Measurements from ENCODE around the gene SRMS.
A peak's percentile ranks its signal among the peaks of the same experiment; 100 is the strongest.
"Not testable (repeated sequence)": the region's sequence is repeated elsewhere in the genome, so short reads cannot be mapped to it uniquely, and the experiment has no call there.

SRMS gene

DNA sequence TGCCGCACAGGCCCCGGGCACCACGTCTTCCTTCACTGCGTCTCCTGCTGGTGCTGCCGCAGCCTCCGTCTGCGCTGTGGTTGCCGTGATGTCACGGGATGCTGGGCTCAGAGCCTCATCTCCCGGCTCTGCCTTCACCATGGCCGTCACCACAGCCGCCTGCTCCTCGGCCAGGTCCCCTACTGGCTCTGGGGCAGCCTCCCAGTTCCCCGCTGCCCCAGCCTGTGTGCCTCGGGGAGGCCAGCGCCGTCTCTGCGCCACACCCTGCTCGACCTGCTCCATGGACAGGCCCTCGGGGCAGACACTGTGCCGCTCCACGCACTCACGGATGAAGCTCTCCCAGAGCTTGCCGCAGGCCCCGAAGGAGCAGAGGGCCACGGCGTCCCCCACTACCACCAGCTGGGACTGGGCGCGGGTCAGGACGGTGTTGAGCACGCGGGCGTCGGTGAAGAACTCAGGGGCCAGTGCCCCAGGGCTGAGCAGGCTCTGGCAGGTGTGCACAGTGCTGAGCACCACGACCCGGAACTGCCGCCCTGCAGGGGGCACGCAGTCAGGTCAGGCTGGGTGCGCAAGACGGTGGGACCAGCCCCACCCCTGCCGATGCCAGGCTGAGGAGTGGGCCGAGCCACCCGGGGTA is 18.3 kb upstream of the SRMS start:
- no peak for DNase-seq

DNA sequence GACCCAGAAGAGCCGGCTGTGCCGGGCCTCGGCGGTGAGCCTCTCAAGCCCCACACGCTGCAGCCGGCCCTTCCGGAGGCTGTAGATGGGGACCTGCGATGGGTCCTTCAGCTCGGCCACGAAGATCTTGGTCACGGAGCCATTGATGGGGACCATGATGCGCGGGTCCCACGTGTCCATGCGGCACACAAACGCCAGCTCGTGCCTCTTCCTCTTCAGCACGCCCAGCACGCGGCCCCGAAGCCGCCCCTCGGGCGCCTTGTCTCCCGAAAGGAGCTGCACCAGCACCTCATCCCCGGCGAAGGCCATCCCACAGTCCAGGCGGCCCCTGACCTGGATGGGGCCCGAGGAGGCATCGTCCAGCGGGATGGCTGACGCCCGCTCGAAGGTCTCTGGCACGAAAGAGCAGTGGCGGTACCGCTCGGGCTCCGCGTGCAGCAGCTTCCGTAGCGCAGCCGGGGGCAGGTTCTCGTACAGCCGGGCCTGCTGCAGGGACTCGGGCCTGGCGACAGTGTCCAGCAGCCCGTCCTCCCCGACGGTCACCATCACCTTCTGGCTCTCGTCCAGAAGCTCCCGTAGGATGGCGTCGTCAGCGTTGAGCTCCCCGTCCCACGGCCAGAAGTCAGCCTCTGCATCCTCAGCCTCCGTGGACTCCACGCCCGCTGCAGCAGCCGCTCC is 17.6 kb upstream of the SRMS start:
- DNase-seq: no peak

GRCh38 chr20:63564036-63564810 is 16.7 kb upstream of the SRMS start:
- DNase-seq: no peak

DNA sequence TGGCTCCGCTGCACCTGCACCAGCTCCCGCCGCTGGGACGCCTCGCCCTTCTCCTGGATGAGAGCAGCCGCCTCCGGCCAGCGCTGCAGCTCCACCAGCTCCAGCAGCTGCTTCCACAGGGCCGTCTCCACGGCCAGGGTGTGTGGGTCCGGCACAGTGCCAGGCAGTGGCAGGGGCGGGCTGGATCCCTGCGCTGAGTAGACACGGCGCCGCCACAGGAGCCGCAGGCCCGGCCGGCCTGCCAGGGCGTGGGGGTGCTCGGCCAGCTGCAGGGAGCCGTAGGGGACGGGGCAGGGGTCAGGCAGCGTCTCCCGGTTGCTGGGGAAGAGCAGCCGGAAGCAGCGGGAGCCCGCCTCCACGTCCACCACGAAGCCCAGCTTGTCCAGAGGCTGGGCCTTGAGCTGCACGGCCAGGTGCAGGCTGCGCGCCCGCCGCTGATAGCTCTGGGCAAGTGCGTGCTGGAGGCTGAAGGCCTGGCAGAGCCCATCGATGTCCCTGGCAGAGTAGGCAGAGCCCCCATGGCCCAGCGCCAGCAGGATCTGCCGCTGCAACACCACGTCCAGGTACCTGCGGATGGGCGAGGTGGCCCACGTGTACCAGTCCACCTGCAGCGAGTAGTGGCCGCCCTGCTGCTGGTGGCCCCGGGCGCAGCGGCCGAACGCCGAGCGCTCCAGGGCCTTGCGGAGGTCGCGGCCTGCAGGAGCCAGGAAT is 15.8 kb upstream of the SRMS start:
- no peak for DNase-seq

GRCh38 chr20:63562461-63563224 is 15.1 kb upstream of the SRMS start:
- DNase-seq: no peak

- no peak for DNase-seq
Measured at GRCh38 chr20:63561624-63562396, 14.3 kb upstream of the SRMS start.

- no peak for DNase-seq
Measured at GRCh38 chr20:63560856-63561609, 13.5 kb upstream of the SRMS start.

DNA sequence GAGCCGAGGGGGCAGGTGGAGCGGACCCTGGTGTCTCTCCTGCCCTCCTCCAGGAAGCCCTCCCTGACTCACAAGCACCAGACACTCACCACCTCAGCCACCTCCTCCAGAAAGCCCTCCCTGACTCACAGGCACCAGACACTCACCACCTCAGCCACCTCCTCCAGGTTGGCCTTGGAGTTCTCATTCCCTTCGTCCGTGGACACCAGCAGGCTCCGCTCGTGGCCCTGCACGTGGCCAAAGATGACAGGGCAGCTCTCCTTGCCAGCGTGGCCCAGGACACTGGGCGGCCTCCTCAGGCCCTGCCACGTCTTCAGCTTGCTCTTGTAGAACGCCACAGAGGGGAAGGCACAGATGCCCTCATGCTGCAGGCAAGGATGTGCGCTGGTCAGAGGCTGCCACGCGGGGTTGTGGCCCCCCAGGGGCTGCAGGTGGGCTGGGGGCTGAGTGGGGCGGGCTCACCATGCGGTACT is 12.8 kb upstream of the SRMS start:
- no peak for DNase-seq

- DNase-seq: not testable (repeated sequence)
Measured at GRCh38 chr20:63559485-63560332, 12.2 kb upstream of the SRMS start.

- no peak for DNase-seq
Measured at GRCh38 chr20:63558804-63559484, 11.4 kb upstream of the SRMS start.

GRCh38 chr20:63557481-63557891 is 9.9 kb upstream of the SRMS start:
- DNase-seq: no peak

DNA sequence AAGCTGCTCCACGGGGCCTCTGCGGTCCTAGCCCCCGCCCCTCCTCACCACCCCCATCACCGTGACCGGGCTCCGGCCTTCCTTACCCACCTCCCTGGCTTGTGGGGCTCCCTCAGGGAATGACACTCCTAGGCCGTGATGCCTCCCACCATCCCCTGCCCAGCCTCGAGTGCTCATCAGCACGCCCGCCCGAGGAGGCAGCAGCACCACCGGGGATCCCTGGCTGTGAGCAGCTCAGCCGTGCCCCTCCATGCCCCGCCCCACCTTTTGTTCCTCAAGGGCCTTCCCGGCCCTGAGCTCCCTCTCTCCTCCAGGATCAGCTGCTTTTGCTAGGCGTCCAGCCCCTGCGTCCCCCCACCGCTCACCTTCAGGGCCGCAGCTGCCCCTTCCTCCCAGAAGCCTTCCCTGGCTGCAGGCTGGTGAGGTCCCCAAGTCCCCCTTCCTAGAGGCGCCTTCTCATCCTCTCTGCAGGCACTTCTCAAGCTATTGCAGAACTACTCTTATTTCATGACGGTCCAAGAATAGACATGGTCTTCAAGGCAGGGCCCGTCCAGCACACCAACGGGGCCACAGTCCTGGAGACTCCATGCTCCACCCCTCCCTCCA is 9.4 kb upstream of the SRMS start:
- no peak for DNase-seq

- no peak for DNase-seq
Measured at GRCh38 chr20:63555661-63556381, 8.3 kb upstream of the SRMS start.

DNA sequence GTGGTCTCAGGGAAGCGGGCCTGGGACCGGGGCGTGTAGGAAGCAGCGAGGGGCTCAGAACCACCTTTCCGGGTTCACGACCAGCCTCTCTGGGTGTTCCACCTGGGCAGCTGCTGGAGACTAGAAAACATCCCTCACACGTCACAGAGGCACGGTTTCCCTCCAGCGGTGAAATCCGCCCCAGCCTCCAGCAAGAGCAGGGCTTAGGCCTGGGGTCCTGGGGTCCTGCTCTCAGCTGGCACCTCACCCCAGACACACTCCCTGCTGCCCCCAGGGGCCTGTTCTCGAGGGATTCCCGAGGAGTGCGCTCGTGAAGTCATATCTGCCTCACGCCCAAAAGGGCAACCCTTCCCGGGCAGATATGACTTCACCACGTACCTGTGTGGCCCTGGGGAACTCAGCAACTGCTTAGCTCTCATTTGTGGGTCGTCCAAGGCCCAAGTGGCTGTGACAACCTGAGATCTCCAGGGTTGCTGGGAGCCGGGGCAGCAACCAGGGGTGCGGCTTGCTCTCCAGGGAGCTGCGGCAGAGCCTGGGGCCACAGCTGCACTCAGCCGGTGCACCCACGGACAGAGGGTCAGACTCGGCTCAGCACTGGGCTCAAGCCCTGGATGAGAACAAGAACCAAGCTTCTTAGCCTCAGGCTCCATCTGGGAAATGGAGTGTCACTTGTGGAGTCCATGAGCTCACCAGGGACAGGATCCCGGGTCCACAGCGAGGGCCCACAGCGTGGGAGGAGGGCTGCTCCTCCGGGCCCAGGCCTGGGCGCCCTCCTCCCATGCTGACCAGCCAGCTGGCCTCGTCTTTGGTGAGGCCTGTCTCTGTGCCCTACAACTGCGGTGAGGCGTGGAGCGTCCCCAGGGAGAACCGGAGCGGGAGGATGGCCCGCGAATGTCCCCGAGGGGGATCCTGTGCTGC is 7.1 kb upstream of the SRMS start:
- no peak for DNase-seq

DNA sequence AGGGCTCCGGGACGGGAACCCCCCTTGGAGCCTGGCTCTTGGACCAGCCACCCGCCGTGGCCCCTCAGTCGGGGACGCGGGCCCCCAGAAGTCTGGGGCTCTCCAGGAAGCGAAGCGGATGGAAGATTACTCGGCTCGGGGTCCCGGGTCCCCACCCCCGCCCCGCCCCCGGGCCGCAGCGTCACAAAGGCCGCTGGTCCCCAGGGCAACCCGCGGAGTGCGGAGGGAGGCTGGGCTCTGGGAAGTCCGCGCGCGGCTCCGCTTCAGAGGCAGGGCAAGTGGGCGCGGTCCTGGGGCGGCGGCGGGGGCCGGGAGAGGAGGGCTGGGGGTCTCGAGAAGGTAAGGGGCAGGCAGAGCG is 6.4 kb upstream of the SRMS start, which contains the start of gene FNDC11:
Gene FNDC11, plus strand, starts transcription at position 227 of the 358 bp plus-strand sequence. CDS start 1,505 bp downstream, outside the sequence.
- DNase-seq: no peak

- DNase-seq: peak; percentile 73
Measured at GRCh38 chr20:63553251-63553932, 5.8 kb upstream of the SRMS start.
